Left lung (tissue), 10 donors: Measurements from ENCODE around the gene FKBP7. TPM values are rescaled to one million over a fixed set of nuclear protein-coding genes. Genes with fewer than 3 reads are reported as not detected.
A peak's percentile ranks its signal among the peaks of the same experiment; 100 is the strongest.

Experiments used
- ATAC-seq: fragments of 200-7000 bp; cut with Tn5 transposase; one replicate; pipeline ENCODE4 v1.9.1; 2020; ENCODE audit warnings: moderate library complexity
- DNase-seq, 4 donors: peaks; one replicate each; pipeline ENCODE4 v3.0.0-alpha.2; 2013 to 2020
- H3K27ac ChIP-seq, 2 donors: fragments of 200-600 bp; sonication (generic) in 1 of 2; one replicate each; pipeline versions ENCODE4 v1.5.0 to v1.8.0; 2020 to 2021
- H3K27me3 ChIP-seq, 2 donors: fragments of 200-600 bp; sonication (generic) in 1 of 2; one replicate each; pipeline versions ENCODE4 v1.5.0 to v1.8.0; 2020 to 2021
- H3K36me3 ChIP-seq, 2 donors: fragments of 200-600 bp; sonication (generic) in 1 of 2; one replicate each; pipeline versions ENCODE4 v1.5.0 to v1.8.0; 2020 to 2021
- H3K4me1 ChIP-seq, 2 donors: fragments of 200-600 bp; one replicate each; pipeline ENCODE4 v1.8.0; 2021
- H3K4me3 ChIP-seq, 2 donors: fragments of 200-600 bp; sonication (generic) in 1 of 2; one replicate each; pipeline versions ENCODE4 v1.5.0 to v1.8.0; 2020 to 2021; ENCODE audit warnings: mild to moderate bottlenecking in 1 of 2
- H3K9me3 ChIP-seq, 2 donors: fragments of 200-600 bp; sonication (generic) in 1 of 2; one replicate each; pipeline versions ENCODE4 v1.5.0 to v1.8.0; 2020 to 2021
- intact Hi-C, 2 donors: fragments of 100-400 bp; cut with DNase I; formaldehyde crosslinking; loops; one replicate each; pipeline versions ENCODE4 v1.11.2 to v1.14.2; 2022
- polyA plus RNA-seq, 6 donors: library from polyadenylated mRNA; unstranded; fragments of 120-200 nt; gene quantifications; one replicate each; pipeline ENCODE4 v1.2.1, GENCODE V29; 2013; ENCODE audit not compliant: insufficient read length in 6 of 6
- total RNA-seq, 2 donors: library from RNA; stranded (reverse); fragmentation: NEBNext Ultra II Directional; extraction: Animal tissue kit (Norgen Biotek cat#: 25700); gene quantifications; one replicate each; pipeline ENCODE4 v1.2.1, GENCODE V29; 2021
- TF ChIP-seq, protein P1 (sequence below), 2 donors: fragments of 200-600 bp; sonication (generic) in 1 of 2; IDR thresholded peaks; one replicate each; pipeline versions ENCODE4 v1.5.0 to v1.8.0; 2021; ENCODE audit warnings: antibody characterized with exemption in 2 of 2
- donor health status: DM: no; HTN: yes; CAD: no.
- donor health status: DM: no; HTN: no; CAD: no.

Gene FKBP7
- total and polyA plus RNA-seq, 8 donors, result 12.9 to 73.6 (median 64.4) TPM

DNA sequence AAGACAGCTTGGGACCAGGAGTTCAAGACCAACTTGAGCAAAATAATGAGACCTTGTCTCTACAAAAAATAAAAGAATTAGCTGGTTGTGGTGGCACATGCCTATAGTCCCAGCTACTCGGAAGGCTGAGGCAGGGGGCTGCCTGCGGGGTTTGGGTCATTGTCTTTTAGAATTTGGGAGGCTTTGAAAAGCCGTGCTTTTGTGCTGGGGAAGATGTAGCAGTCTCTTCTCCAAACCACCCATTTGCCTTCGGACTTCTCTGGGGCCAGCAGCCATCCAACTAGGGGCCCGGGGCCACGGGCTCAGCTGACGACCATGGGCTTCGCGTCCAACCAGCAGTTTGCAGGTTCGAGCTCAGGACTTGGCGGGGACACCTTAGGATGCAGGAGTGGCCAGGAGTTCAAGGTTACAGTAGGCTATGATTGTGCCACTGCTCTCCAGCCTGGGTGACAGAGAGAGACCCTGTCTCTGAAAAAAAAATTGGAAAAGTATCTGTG lies 21.0 kb downstream of the FKBP7 start:
- Histone ChIP-seq H3K36me3 (no peaks in the 10 kb centered on the region), H3K4me1 (no peaks in the 10 kb centered on the region), H3K27me3 (no peaks in the 10 kb centered on the region), H3K4me3 (no peak overlapping the region), H3K9me3 (no peaks in the 10 kb centered on the region), H3K27ac (no peak overlapping the region)
- no peak for DNase-seq
- intact Hi-C loops, result no loop called here
- TF ChIP-seq, protein P1, sequence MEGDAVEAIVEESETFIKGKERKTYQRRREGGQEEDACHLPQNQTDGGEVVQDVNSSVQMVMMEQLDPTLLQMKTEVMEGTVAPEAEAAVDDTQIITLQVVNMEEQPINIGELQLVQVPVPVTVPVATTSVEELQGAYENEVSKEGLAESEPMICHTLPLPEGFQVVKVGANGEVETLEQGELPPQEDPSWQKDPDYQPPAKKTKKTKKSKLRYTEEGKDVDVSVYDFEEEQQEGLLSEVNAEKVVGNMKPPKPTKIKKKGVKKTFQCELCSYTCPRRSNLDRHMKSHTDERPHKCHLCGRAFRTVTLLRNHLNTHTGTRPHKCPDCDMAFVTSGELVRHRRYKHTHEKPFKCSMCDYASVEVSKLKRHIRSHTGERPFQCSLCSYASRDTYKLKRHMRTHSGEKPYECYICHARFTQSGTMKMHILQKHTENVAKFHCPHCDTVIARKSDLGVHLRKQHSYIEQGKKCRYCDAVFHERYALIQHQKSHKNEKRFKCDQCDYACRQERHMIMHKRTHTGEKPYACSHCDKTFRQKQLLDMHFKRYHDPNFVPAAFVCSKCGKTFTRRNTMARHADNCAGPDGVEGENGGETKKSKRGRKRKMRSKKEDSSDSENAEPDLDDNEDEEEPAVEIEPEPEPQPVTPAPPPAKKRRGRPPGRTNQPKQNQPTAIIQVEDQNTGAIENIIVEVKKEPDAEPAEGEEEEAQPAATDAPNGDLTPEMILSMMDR (IDR thresholded peaks at IDR 0.05), result no peak
- no peak for ATAC-seq

DNA sequence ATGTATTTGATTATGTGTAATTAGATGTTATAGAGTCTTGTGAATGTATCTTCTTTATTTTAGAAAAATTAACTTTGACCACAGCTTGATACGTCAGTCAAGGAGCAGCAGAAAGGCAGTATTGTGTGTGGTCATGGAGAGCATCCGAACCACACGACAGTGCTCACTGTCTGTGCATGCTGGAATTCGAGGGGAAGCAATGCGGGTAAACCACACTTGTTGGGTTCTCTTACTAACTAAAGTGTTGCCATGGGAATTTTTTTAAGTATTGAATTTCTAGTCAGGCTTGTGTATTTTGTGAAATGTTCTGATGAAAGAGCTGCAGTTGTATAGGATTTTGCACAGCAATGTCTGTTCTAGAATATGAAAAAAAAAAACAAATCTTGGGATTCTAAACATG lies 22.5 kb downstream of the FKBP7 start:
- no peak overlapping the region for H3K27ac ChIP-seq
- ATAC-seq (no peak), DNase-seq (no peak)
- H3K9me3 ChIP-seq, result no peaks in the 10 kb centered on the region
- H3K4me3 ChIP-seq, result no peak overlapping the region
- H3K27me3 ChIP-seq, result no peaks in the 10 kb centered on the region
- TF ChIP-seq, protein P1 (IDR thresholded peaks at IDR 0.05), result no peak
- intact Hi-C loops, result no loop called here
- peaks cover 0 to 7% of the 10 kb centered on the region in 2 donors for H3K4me1 ChIP-seq
- no peaks in the 10 kb centered on the region for H3K36me3 ChIP-seq

DNA sequence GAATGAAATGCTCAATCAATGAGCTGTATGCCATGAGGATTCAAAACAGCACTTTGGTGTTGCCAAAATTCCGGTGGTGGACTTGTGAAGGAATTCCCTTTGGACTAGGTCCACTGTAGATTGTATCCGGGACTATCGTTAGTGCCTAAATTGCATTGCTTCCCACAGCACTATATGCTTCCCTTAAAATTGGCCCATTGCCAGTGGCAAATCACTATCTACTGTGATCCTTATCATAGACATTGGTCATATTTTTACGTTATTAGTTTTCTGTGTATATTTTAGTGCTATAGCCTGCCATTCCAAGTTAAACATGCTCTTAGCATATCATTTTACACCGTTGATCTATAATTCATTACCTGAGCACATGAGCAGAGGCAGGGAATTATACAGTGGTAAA lies 25.5 kb downstream of the FKBP7 start:
- no peaks in the 10 kb centered on the region for H3K9me3 ChIP-seq
- no peak overlapping the region for H3K4me3 ChIP-seq
- intact Hi-C loops, result no loop called here
- H3K27me3 ChIP-seq, result no peaks in the 10 kb centered on the region
- H3K36me3 ChIP-seq, result peaks cover 0 to 5% of the 10 kb centered on the region in 2 donors
- TF ChIP-seq, protein P1 (IDR thresholded peaks at IDR 0.05), result no peak
- DNase-seq (no peak), ATAC-seq (no peak)
- no peak overlapping the region for H3K27ac ChIP-seq
- peaks cover 6 to 32% of the 10 kb centered on the region in 2 donors for H3K4me1 ChIP-seq

DNA sequence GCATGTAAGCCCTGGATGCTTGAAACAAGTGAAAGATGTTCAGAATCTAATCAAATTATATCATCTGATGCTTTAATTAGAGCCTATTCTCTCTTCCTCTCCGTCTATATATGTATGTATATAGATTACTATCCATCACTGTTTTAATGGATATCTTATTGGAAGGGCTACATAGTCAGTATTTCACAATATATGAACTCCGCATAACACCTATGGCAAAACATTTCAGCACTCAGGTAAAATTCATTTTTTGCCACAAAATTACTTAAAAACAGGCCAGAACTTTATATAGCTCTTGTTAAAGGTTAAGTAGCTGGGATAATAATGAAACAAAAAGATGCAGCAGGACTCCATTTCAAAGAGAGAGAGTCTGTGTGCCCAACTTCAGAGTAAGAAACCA lies 26.1 kb downstream of the FKBP7 start:
- peaks cover 6 to 32% of the 10 kb centered on the region in 2 donors for H3K4me1 ChIP-seq
- TF ChIP-seq, protein P1 (IDR thresholded peaks at IDR 0.05), result no peak
- intact Hi-C loops, result no loop called here
- no peak for ATAC-seq
- H3K36me3 ChIP-seq, result peaks cover 0 to 8% of the 10 kb centered on the region in 2 donors
- no peaks in the 10 kb centered on the region for H3K9me3 ChIP-seq
- no peak for DNase-seq
- no peak overlapping the region for H3K4me3 ChIP-seq
- no peak overlapping the region for H3K27ac ChIP-seq
- H3K27me3 ChIP-seq, result no peaks in the 10 kb centered on the region

DNA sequence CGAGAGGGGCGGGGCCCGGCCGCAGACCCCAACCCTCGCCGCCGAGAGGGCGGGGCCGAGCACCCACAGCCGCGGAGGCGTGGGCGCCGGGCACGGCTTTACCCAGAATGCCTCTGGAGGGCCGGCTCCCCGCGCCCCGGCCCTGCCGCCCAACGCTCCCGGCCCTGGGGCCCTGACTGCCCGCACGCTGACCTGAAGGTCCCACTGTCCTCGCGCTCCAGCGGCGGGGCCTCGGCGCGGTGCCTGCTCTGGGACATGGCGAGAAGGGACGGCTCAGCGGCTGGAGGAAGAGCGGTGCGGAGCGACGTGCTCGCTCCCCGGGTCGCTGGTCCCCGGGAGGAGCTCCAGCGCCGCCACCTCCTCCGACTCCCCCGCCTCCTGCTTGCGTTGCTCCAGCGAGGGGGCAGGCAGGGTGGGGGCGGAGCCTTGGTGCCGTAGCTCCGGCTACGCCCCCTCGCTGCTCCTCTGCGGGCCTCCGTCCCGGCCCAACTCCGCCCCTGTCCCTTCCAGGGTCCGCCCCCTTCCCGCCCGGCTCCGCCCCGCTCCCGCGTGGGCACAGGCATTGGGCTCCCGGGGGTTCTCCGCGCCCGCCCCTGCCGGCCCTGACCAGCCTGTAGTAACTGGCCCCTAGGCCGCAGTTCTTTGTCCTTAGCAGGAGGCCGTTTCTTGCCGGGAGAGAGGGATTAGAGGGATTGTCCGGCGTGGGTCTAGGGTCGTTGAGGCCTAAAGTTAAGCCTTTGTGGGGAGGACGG lies 27.4 kb downstream of the FKBP7 start, which contains the start of the genes PJVK and PRKRA:
Gene PJVK (plus strand): TSS at position 605 of the 752 bp plus-strand sequence. CDS start 2,032 bp downstream, outside the sequence.
Gene PRKRA (minus strand): TSS at position 402 of the 752 bp plus-strand sequence. CDS start 145 bp downstream, at position 257.
- ATAC-seq, result peak; percentile 98

More for the DNA sequence above, 27.4 kb downstream of the FKBP7 start, which contains the start of the genes PJVK and PRKRA:
- TF ChIP-seq, protein P1 (IDR thresholded peaks at IDR 0.05), result peak in 1 of 2 donors; percentile 22
- Histone ChIP-seq H3K27ac (peak within 1 kb of the TSS; percentile 93 to 96), H3K27me3 (no peaks in the 10 kb centered on the region), H3K4me1 (peaks cover 6 to 32% of the 10 kb centered on the region in 2 donors), H3K4me3 (peak within 1 kb of the TSS; percentile 54 to 81), H3K9me3 (no peaks in the 10 kb centered on the region), H3K36me3 (peaks cover 0 to 20% of the 10 kb centered on the region in 2 donors)
- intact Hi-C loops, result no loop called here
- DNase-seq, result peak; percentile 98 to 100 (median 100)
